ENCODE measurements around the gene ZNF329. TPM values are rescaled to one million over a fixed set of nuclear protein-coding genes. Genes with fewer than 3 reads are reported as not detected.
A peak's percentile ranks its signal among the peaks of the same experiment; 100 is the strongest.

The ZNF329 gene
- total RNA-seq, 1 experiment from 2014 or later: 13.1 TPM

GRCh38 chr19:58107778-58108545 lies 42.6 kb downstream of the ZNF329 start:
- CTCF ChIA-PET: no interaction called here

DNA sequence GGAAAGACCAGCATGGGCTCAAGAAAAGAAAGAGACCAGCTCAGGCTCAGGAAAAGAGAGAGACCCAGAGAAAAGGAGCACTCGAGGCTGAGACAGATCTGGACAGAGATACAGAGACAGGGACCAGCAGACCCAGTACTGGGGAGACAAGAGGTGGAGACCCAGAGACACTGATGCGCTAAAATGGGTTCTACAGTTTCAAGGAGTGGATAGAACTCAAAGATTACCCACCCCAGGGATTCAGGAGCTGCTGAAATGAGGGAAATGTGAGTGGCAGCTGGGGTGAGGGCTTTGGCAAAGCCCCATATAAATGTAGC lies 51.9 kb downstream of the ZNF329 start:
- Histone ChIP-seq H3K36me3 (ENCODE audit: insufficient read depth, low read length, poor library complexity, severe bottlenecking) (no peaks in the 10 kb centered on the region), H3K9me3 (ENCODE audit: low read depth, low read length, poor library complexity, severe bottlenecking) (peaks cover 32% of the 10 kb centered on the region), H3K27ac (ENCODE audit: low read depth, low read length, poor library complexity, severe bottlenecking) (peak overlapping the region; percentile 81), H3K4me1 (ENCODE audit: insufficient read depth, low read length, poor library complexity, severe bottlenecking) (no peaks in the 10 kb centered on the region), H3K4me3 (ENCODE audit: low read depth, low read length, poor library complexity, severe bottlenecking) (peak overlapping the region; percentile 78), H3K27me3 (replicated peaks; ENCODE audit: insufficient read depth, low read depth, low read length, poor library complexity) (no peaks in the 10 kb centered on the region)
- intact Hi-C loops (cut with micrococcal nuclease; ENCODE audit: unreplicated experiment): no loop called here
- TF ChIP-seq CTCF (conservative IDR thresholded peaks at IDR 0.05; ENCODE audit: low read depth, low read length): no peak
- DNase-seq (ENCODE audit: low spot score): no peak
- CTCF ChIA-PET: no interaction called here
- BruUV-seq (replicated peaks): TSS peak; percentile 93
- POLR2A ChIA-PET (ENCODE audit: low non-redundant PET): no interaction called here

More at GRCh38 chr19:58107778-58108545, 42.6 kb downstream of the ZNF329 start:
- Histone ChIP-seq H3K27ac (ENCODE audit: low read depth, low read length, poor library complexity, severe bottlenecking) (no peak overlapping the region), H3K9me3 (ENCODE audit: low read depth, low read length, poor library complexity, severe bottlenecking) (peaks cover 65% of the 10 kb centered on the region), H3K36me3 (ENCODE audit: insufficient read depth, low read length, poor library complexity, severe bottlenecking) (no peaks in the 10 kb centered on the region), H3K4me3 (ENCODE audit: low read depth, low read length, poor library complexity, severe bottlenecking) (no peak overlapping the region), H3K27me3 (replicated peaks; ENCODE audit: insufficient read depth, low read depth, low read length, poor library complexity) (no peaks in the 10 kb centered on the region), H3K4me1 (ENCODE audit: insufficient read depth, low read length, poor library complexity, severe bottlenecking) (no peaks in the 10 kb centered on the region)
- no TSS peak for BruUV-seq (replicated peaks)
- TF ChIP-seq EZH2 (IDR thresholded peaks at IDR 0.05; ENCODE audit: borderline replicate concordance, low read depth, low read length, poor library complexity, severe bottlenecking) (no peak), CTCF (conservative IDR thresholded peaks at IDR 0.05; ENCODE audit: low read depth, low read length) (no peak)
- no peak for DNase-seq (ENCODE audit: low spot score)
- POLR2A ChIA-PET (ENCODE audit: low non-redundant PET): no interaction called here
- intact Hi-C loops (cut with micrococcal nuclease; ENCODE audit: unreplicated experiment): no loop called here

DNA sequence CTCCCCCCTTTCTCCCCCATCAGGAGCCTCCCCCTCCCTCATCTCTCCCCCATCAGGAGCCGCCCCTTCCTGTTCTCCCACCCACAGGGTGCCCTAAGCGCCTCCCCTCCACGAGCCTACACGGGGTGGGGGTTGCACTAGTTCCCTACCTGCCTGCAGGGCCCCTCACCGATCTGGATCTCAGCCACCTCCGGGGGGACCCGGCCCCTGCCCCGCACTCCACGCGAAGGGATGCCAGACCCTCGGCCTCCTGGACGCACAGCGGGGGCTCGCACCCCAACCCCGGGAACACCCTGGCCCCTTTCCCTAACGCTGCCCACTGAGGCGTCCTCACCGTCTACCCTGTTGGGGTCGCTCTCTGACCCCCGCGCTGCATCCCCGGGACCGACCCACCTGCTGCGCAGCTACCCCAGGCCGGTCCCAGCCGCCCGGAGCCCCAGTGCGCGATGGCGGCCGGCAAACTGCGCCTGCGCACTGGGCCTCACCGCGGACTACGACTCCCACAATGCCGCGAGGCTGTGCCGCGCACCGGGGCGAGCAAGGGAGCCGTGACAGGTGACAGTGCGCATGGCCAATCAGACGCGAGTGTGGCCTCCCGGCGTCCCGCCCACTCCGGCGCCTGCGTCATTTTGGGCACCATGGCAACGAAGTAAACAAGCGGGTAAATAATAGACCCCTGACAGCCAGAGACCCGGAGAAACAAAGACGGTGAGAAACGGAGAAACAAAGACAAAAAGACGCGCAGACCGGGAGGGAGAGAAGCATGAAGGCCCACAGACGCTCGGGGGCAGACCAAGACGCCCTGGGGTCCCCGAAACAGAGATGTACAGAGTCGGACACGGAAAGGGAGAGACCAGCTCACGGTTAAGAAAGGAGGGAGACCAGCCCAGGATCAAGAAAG lies 52.6 kb downstream of the ZNF329 start, which contains the start of gene ZSCAN18:
Gene ZSCAN18 (minus strand): TSS at position 451 of the 901 bp plus-strand sequence. CDS start 7,964 bp downstream, outside the sequence.
- Histone ChIP-seq H3K27ac (ENCODE audit: low read depth, low read length, poor library complexity, severe bottlenecking) (peak within 1 kb of the TSS; percentile 81), H3K4me3 (ENCODE audit: low read depth, low read length, poor library complexity, severe bottlenecking) (peak within 1 kb of the TSS; percentile 78), H3K27me3 (replicated peaks; ENCODE audit: insufficient read depth, low read depth, low read length, poor library complexity) (no peaks in the 10 kb centered on the region), H3K4me1 (ENCODE audit: insufficient read depth, low read length, poor library complexity, severe bottlenecking) (no peaks in the 10 kb centered on the region), H3K9me3 (ENCODE audit: low read depth, low read length, poor library complexity, severe bottlenecking) (peaks cover 26% of the 10 kb centered on the region), H3K36me3 (ENCODE audit: insufficient read depth, low read length, poor library complexity, severe bottlenecking) (no peaks in the 10 kb centered on the region)
- ChIA-PET POLR2A (ENCODE audit: low non-redundant PET) (interaction anchor here (0.6 kb wide), 1 partner anchor 11 kb away, joined by 5 read pairs; no protein-coding TSS in a partner anchor), CTCF (no interaction called here)
- intact Hi-C loops (cut with micrococcal nuclease; ENCODE audit: unreplicated experiment): no loop called here
- no peak for TF ChIP-seq CTCF (conservative IDR thresholded peaks at IDR 0.05; ENCODE audit: low read depth, low read length)
- TF ChIP-seq EZH2 (IDR thresholded peaks at IDR 0.05; ENCODE audit: borderline replicate concordance, low read depth, low read length, poor library complexity, severe bottlenecking): no peak
- no TSS peak for BruUV-seq (replicated peaks)
- peak; percentile 97 for DNase-seq (ENCODE audit: low spot score)

Data from A673 (cell line).